Measurements from ENCODE around the gene ZNF737.
"Not testable (repeated sequence)": the region's sequence is repeated elsewhere in the genome, so short reads cannot be mapped to it uniquely, and the experiment has no call there.

The ZNF737 gene

DNA sequence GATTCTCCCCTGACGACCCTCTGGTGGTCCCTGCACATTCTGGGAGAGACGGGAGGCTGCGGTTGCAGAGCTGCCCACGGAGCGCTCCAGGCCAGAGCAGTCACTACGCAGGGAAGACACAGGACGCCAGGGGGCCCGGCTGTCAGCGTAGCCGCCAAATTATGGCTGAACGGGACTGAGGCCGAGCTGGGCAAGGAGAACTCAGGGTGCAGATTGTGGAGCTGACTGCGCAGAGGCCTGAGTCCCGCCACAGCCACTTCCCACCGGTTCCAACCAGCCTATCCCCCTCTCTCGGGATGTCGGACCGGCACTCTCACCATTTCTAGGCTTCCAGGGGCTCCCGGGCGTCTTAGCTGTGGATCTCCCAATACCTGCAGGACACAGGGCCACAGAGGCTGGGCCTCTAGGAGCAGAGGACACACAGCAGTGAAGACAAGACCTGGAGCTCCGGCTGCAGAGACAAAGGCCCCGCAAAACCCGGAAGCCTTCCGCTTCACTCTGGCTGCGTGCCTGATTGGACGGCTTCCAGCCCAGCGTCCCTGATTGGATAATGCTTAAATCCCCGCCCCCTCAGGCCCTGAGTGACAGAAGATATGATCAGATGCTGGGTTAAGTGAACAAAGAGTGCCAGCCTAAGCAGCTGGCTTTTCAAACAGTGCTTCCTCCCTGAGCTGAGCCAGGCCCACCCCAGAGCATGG, at the start of gene ZNF737:
TSS of gene ZNF737 (minus strand) at position 461 of the 698 bp plus-strand sequence. CDS start at position 320, 141 bp downstream.
- DNase-seq (ENCODE audit: low read depth), result peak; percentile 89

DNA sequence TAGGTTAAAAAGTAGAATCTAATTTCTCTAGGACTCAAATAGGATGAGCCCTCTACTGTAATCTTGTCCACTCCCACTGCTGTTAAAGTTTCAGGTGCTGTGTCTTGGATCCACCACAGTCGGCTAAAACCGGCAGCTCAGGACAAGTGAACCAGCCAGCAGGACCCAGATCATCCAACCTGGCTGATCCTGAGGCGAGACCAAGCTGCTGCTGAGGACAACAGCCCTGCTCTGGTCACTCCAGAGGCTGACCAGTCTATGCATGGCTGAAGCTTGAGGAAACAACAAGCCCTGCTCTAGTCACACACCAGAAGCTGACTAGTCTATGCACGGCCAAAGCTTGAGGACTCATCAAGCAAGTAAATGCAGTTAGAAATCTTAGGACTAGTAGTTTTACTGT, 49.4 kb upstream of the ZNF737 start:
- DNase-seq (ENCODE audit: low read depth), result not testable (repeated sequence)

DNA sequence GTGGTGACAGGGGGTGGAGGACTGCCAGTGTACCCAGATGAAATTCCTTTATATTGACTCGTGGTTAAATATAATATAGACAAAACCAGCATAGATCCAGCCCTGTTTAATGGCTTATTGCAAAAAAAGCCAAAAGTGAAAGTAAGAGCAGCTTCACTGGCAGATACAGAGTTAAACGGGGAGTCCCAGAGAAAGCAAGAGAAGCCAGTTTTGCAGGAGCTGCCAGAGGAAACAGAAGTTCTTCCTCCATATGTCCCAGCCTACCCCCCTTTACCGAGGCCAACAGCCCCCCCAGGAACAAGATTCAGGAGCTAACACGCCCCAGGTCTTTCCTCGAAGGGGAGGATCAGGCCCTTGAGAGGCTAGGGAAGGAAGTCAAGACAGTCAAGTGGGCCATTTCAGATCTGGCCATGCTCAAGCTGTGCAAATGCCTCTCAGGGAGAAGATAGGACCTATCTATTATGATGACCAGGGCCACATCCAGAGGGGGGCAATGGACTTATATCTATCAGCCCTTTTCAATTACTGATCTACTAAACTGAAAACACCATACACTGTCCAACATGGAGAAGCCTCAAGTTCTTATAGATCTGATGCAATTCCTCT, 47.2 kb upstream of the ZNF737 start:
- no peak for DNase-seq (ENCODE audit: low read depth)

DNA sequence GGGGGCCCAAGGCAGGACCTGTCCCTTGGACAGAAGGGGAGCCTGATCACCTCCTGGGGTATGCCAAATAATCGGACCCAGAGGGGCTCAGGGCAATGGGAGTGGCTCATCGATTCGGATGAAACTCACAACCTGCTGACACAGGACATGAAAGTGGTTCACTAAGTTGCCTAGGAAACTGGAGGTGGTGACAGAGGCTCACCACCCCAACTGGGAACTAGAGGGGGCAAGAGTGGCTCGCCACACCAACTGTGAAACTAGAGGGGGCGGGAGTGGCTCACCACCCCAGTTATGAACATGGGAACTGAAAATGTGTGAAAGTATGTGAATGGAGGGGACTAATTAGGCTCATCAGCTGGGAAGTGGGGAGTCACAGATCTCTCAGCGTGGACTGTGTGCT, 46.3 kb upstream of the ZNF737 start:
- no peak for DNase-seq (ENCODE audit: low read depth)

DNA sequence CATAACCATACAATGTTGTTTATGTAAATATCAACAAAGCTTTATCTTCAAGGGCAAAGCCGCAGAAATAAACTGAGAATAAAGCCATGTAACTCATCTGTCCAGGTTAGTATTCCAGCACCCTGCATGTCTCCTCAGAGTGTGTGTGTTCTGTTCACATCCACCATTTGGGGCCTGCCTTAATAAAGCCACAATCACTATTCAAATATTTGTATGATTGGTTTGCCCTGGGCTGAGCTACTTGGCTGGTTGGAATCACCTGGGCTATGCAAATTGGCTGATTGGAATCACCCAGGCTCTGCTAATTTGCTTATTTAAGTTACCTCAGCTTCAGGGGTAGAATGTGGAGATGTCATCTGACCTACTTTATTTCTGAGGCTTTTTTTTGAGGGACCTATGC, 42.4 kb upstream of the ZNF737 start:
- DNase-seq (ENCODE audit: low read depth), result no peak

DNA sequence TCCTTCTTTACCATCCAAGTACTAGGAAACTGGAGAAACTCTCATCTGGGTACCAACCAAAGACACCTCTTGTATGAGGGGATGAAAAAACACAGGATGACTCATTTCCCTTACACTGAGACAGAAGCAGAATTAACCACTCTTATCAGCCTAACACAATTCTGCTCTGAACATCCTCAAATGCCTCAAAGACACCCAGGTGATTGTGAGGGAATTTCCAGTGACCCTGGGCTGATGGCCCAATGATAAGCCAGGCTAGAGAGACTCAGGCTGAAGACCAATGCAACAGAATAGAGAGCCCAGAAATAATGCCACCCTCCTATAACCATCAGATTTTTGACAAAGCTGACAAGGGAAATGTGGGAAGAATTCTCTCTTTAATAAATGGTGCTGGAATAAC, 7.0 kb downstream of the ZNF737 start:
- no peak for DNase-seq (ENCODE audit: low read depth)

DNA sequence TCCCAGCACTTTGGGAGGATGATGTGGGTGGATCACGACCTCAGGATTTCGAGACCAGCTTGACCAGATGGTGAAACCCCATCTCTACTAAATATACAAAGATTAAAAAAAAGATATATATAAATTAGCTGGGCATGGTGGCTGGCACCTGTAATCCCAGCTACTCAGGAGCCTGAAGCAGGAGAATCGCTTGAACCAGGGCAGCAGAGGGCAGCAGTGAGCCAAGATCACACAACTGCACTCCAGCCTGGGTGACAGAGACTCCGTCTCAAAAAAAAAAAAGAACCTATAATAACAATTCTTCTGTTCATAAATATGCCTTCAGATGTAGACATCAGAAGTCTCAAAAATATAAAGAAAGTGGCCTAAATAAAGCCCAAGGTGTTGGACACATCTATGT, 7.6 kb downstream of the ZNF737 start:
- DNase-seq (ENCODE audit: low read depth), result no peak

DNA sequence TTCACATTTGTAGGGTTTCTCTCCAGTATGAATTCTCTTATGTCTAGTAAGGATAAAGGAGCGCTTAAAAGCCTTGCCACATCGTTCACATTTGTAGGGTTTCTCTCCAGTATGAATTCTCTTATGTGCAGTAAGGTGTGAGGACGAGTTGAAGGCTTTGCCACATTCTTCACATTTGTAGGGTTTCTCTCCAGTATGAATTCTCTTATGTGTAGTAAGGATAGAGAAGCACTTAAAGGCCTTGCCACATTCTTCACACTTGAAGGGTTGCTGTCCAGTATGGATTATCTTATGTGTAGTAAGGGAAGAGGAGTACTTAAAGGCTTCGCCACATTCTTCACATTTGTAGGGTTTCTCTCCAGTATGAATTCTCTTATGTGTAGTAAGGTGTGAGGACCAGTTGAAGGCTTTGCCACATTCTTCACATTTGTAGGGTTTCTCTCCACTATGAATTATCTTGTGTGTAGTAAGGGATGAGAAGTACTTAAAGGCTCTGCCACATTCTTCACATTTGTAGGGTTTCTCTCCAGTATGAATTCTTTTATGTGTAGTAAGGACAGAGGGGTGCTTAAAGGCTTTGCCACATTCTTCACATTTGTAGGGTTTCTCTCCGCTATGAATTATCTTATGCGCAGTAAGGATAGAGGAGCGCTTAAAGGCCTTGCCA, 20.8 kb downstream of the ZNF737 start:
- not testable (repeated sequence) for DNase-seq (ENCODE audit: low read depth)

DNA sequence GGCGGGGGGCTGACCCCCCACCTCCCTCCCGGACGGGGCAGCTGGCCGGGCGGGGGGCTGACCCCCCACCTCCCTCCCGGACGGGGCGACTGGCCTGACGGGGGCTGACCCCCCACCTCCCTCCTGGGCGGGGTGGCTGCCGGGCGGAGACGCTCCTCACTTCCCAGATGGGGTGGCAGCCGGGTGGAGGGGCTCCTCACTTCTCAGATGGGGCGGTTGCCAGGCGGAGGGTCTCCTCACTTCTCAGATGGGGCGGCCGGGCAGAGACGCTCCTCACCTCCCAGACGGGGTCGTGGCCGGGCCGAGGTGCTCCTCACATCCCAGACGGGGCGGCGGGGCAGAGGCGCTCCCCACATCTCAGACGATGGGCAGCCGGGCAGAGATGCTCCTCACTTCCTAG, 35.3 kb downstream of the ZNF737 start:
- not testable (repeated sequence) for DNase-seq (ENCODE audit: low read depth)

DNA sequence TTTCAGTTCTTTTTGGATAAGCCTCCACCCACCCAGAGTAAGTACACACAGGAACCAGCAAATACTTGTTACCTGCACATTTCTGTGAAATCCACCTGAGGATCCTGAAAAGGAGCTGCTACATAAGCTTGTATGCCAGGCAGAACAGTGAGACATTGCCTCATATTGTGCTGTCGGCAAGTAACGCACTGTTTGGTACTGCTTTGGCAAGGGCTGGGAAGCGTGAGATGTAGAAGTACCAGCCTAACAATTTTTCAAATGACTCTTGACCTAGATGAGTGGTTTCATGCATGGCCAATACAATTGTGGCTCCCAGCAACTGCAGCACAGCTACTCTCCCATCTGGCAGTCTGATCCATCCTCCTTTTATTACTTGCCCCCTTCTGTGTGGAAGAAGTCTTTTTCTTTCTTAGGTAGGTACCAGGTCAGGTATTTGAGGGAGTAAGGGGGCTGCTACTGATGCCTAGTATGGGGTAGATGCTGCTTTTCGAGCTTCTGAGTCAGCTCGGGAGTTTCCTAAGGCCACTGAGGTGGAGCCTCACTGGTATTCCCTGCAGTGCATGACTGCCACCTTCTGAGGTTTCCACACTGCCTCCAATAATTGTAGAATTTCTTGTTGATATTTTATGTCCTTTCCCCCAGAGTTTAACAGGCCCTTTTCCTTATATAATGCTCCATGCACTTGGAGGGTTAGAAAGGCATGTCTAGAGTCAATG, 52.2 kb downstream of the ZNF737 start:
- DNase-seq (ENCODE audit: low read depth), result no peak

DNA sequence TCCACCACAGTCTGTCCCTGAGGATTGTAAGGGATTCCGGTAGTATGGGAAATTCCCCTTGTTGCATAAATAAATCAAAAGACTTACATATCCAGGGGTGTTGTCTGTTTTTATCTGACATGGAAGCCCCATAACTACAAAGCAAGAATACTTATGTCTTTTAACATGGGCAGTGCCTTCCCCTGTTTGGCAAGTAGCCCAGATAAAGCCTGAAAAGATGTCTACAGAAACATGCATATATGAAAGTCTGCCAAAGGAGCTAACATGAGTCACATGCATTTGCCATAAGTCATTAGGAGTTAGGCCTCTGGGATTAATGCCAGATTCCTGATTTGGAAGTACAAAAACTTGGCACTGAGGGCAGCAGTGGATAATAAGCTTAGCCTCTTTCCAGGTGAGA, 62.1 kb downstream of the ZNF737 start:
- no peak for DNase-seq (ENCODE audit: low read depth)

Measured in stimulated activated CD8-positive, alpha-beta memory T cell treated with anti-CD3 and anti-CD28 coated beads, Interleukin-12 subunit alpha, Interleukin-12 subunit beta, amount 100 ng/mL, for 1 hour (primary cell).